ENCODE results near the gene FIGN.

DNA sequence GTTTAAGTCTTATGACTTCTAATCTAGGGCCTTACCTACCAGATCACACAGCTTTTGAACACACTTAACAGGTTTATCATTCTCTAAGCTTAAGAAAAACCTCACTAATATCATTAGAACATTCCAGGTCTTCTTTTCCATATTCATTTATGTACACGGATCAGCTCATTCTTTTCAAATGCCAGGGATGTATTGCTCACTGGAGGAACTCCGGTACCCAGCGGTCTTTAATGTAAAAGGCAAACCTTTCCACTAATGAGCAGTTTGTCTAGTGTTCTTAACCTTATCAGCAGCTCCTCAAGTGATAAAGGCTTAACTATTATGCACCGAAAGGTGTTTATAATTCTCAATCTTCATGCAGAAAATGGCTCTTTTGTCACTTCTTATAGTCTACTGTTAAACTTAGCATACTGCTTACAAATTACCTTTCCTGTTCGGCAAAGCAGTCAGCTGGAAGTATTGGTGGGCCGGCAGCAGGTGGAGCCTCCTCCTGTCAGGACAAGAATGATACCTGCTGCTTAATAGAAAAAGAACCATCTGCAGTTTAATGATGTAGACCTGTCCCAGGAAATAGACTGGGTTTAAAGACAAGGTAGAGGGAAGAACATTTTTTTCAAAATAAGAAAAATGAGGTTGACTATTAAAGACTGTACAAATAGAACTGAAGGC lies 142.7 kb downstream of the FIGN start:
- TF ChIP-seq, protein P1, sequence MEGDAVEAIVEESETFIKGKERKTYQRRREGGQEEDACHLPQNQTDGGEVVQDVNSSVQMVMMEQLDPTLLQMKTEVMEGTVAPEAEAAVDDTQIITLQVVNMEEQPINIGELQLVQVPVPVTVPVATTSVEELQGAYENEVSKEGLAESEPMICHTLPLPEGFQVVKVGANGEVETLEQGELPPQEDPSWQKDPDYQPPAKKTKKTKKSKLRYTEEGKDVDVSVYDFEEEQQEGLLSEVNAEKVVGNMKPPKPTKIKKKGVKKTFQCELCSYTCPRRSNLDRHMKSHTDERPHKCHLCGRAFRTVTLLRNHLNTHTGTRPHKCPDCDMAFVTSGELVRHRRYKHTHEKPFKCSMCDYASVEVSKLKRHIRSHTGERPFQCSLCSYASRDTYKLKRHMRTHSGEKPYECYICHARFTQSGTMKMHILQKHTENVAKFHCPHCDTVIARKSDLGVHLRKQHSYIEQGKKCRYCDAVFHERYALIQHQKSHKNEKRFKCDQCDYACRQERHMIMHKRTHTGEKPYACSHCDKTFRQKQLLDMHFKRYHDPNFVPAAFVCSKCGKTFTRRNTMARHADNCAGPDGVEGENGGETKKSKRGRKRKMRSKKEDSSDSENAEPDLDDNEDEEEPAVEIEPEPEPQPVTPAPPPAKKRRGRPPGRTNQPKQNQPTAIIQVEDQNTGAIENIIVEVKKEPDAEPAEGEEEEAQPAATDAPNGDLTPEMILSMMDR (IDR thresholded peaks at IDR 0.05), result no peak
- TF ChIP-seq POLR2A (IDR thresholded peaks at IDR 0.05) (no peak), EP300 (IDR thresholded peaks at IDR 0.05) (no peak), POLR2AphosphoS5 (IDR thresholded peaks at IDR 0.05) (no peak)

Data from upper lobe of left lung (tissue), 4 donors.